IgD-negative memory B cell (primary cell): ENCODE results near the gene SERINC3. TPM values are rescaled to one million over a fixed set of nuclear protein-coding genes. Genes with fewer than 3 reads are reported as not detected.

ENCODE experiments used
- H3K27ac Mint-ChIP-seq, 3 donors: one replicate each; pipeline ENCODE4 v1.8.0; 2020 to 2022; ENCODE audit warnings: mild to moderate bottlenecking in 3 of 3, mixed read lengths in 3 of 3, moderate library complexity in 1 of 3
- H3K27me3 Mint-ChIP-seq: one replicate; pipeline ENCODE4 v1.8.0; 2021; ENCODE audit warnings: mixed read lengths
- H3K36me3 Mint-ChIP-seq: one replicate; pipeline ENCODE4 v1.8.0; 2020; ENCODE audit warnings: mild to moderate bottlenecking, mixed read lengths
- H3K4me1 Mint-ChIP-seq, 3 donors: one replicate each; pipeline ENCODE4 v1.8.0; 2020 to 2022; ENCODE audit warnings: mixed read lengths in 3 of 3, mild to moderate bottlenecking in 1 of 3
- H3K4me3 Mint-ChIP-seq, 4 donors: one replicate each; pipeline ENCODE4 v1.8.0; 2020 to 2022; ENCODE audit warnings: mild to moderate bottlenecking in 4 of 4, mixed read lengths in 4 of 4, moderate library complexity in 3 of 4
- H3K9me3 Mint-ChIP-seq, 3 donors: one replicate each; pipeline ENCODE4 v1.8.0; 2020 to 2021; ENCODE audit warnings: mixed read lengths in 3 of 3, mild to moderate bottlenecking in 1 of 3
- polyA plus RNA-seq: library from polyadenylated mRNA; unstranded; fragments of 300-500 nt; fragmentation: Illumina TruSeq; gene quantifications from one replicate; pipeline ENCODE4 v1.2.3, GENCODE V29; 2021

Gene SERINC3
- polyA plus RNA-seq, 1 donor from 2014 or later: 91.5 TPM

- Mint-ChIP-seq H3K27ac (peak overlapping the region in 1 of 3 donors; percentile 71), H3K36me3 (no peaks in the 10 kb centered on the region), H3K4me1 (peaks cover 0 to 9% (median 2%) of the 10 kb centered on the region in 3 donors), H3K9me3 (no peaks in the 10 kb centered on the region), H3K27me3 (no peaks in the 10 kb centered on the region), H3K4me3 (no peak overlapping the region)
Observed at GRCh38 chr20:44491635-44492395, 30.1 kb downstream of the SERINC3 start.

- no peaks in the 10 kb centered on the region for H3K9me3 Mint-ChIP-seq
- peaks cover 0 to 8% (median 2%) of the 10 kb centered on the region in 3 donors for H3K4me1 Mint-ChIP-seq
- H3K36me3 Mint-ChIP-seq: no peaks in the 10 kb centered on the region
- H3K4me3 Mint-ChIP-seq: no peak overlapping the region
- H3K27ac Mint-ChIP-seq: peak overlapping the region in 1 of 3 donors; percentile 47
- H3K27me3 Mint-ChIP-seq: no peaks in the 10 kb centered on the region
Observed at GRCh38 chr20:44489931-44490330, 31.9 kb downstream of the SERINC3 start.

GRCh38 chr20:44489223-44489622 lies 32.6 kb downstream of the SERINC3 start:
- Mint-ChIP-seq H3K27me3 (no peaks in the 10 kb centered on the region), H3K27ac (peak overlapping the region in 1 of 3 donors; percentile 1), H3K36me3 (no peaks in the 10 kb centered on the region), H3K4me3 (no peak overlapping the region), H3K4me1 (peaks cover 0 to 8% (median 0%) of the 10 kb centered on the region in 3 donors), H3K9me3 (no peaks in the 10 kb centered on the region)

GRCh38 chr20:44488551-44488950 lies 33.3 kb downstream of the SERINC3 start:
- peaks cover 0 to 8% (median 0%) of the 10 kb centered on the region in 3 donors for H3K4me1 Mint-ChIP-seq
- no peaks in the 10 kb centered on the region for H3K36me3 Mint-ChIP-seq
- no peaks in the 10 kb centered on the region for H3K27me3 Mint-ChIP-seq
- no peaks in the 10 kb centered on the region for H3K9me3 Mint-ChIP-seq
- H3K4me3 Mint-ChIP-seq: peak overlapping the region in 1 of 4 donors; percentile 2
- peak overlapping the region in 1 of 3 donors; percentile 1 for H3K27ac Mint-ChIP-seq

- Mint-ChIP-seq H3K27ac (no peak overlapping the region), H3K36me3 (no peaks in the 10 kb centered on the region), H3K9me3 (no peaks in the 10 kb centered on the region), H3K4me1 (peaks cover 0 to 2% (median 1%) of the 10 kb centered on the region in 3 donors), H3K4me3 (no peak overlapping the region), H3K27me3 (no peaks in the 10 kb centered on the region)
Observed at GRCh38 chr20:44485830-44486198, 36.1 kb downstream of the SERINC3 start.

GRCh38 chr20:44485078-44485829 lies 36.6 kb downstream of the SERINC3 start:
- no peaks in the 10 kb centered on the region for H3K27me3 Mint-ChIP-seq
- H3K4me3 Mint-ChIP-seq: no peak overlapping the region
- H3K4me1 Mint-ChIP-seq: peaks cover 0 to 7% (median 2%) of the 10 kb centered on the region in 3 donors
- no peaks in the 10 kb centered on the region for H3K9me3 Mint-ChIP-seq
- H3K36me3 Mint-ChIP-seq: no peaks in the 10 kb centered on the region
- H3K27ac Mint-ChIP-seq: peak overlapping the region in 1 of 3 donors; percentile 33

- no peak overlapping the region for H3K27ac Mint-ChIP-seq
- no peaks in the 10 kb centered on the region for H3K36me3 Mint-ChIP-seq
- H3K9me3 Mint-ChIP-seq: no peaks in the 10 kb centered on the region
- H3K27me3 Mint-ChIP-seq: no peaks in the 10 kb centered on the region
- peaks cover 9 to 21% (median 11%) of the 10 kb centered on the region in 3 donors for H3K4me1 Mint-ChIP-seq
- H3K4me3 Mint-ChIP-seq: no peak overlapping the region
Observed at GRCh38 chr20:44483112-44483511, 38.8 kb downstream of the SERINC3 start.

GRCh38 chr20:44481719-44482416 lies 40.0 kb downstream of the SERINC3 start:
- H3K36me3 Mint-ChIP-seq: no peaks in the 10 kb centered on the region
- peak overlapping the region in 1 of 4 donors; percentile 39 for H3K4me3 Mint-ChIP-seq
- no peaks in the 10 kb centered on the region for H3K9me3 Mint-ChIP-seq
- peaks cover 11 to 27% (median 14%) of the 10 kb centered on the region in 3 donors for H3K4me1 Mint-ChIP-seq
- no peaks in the 10 kb centered on the region for H3K27me3 Mint-ChIP-seq
- peak overlapping the region in 1 of 3 donors; percentile 13 for H3K27ac Mint-ChIP-seq

- peaks cover 14 to 42% (median 28%) of the 10 kb centered on the region in 3 donors for H3K4me1 Mint-ChIP-seq
- peak overlapping the region in 2 of 4 donors; percentile 39 to 48 for H3K4me3 Mint-ChIP-seq
- no peaks in the 10 kb centered on the region for H3K27me3 Mint-ChIP-seq
- H3K9me3 Mint-ChIP-seq: no peaks in the 10 kb centered on the region
- H3K36me3 Mint-ChIP-seq: no peaks in the 10 kb centered on the region
- peak overlapping the region in 1 of 3 donors; percentile 12 for H3K27ac Mint-ChIP-seq
Observed at GRCh38 chr20:44480097-44480496, 41.8 kb downstream of the SERINC3 start.

GRCh38 chr20:44479643-44480042 lies 42.2 kb downstream of the SERINC3 start:
- no peaks in the 10 kb centered on the region for H3K36me3 Mint-ChIP-seq
- H3K27me3 Mint-ChIP-seq: no peaks in the 10 kb centered on the region
- peak overlapping the region in 1 of 4 donors; percentile 54 for H3K4me3 Mint-ChIP-seq
- H3K27ac Mint-ChIP-seq: no peak overlapping the region
- H3K9me3 Mint-ChIP-seq: no peaks in the 10 kb centered on the region
- peaks cover 15 to 44% (median 30%) of the 10 kb centered on the region in 3 donors for H3K4me1 Mint-ChIP-seq

GRCh38 chr20:44478206-44478605 lies 43.7 kb downstream of the SERINC3 start:
- H3K4me3 Mint-ChIP-seq: peak overlapping the region in 2 of 4 donors; percentile 5 to 52
- H3K36me3 Mint-ChIP-seq: no peaks in the 10 kb centered on the region
- H3K4me1 Mint-ChIP-seq: peaks cover 15 to 44% (median 30%) of the 10 kb centered on the region in 3 donors
- no peaks in the 10 kb centered on the region for H3K9me3 Mint-ChIP-seq
- peak overlapping the region in 1 of 3 donors; percentile 25 for H3K27ac Mint-ChIP-seq
- H3K27me3 Mint-ChIP-seq: no peaks in the 10 kb centered on the region

- H3K27me3 Mint-ChIP-seq: no peaks in the 10 kb centered on the region
- H3K4me3 Mint-ChIP-seq: peak overlapping the region in 1 of 4 donors; percentile 95
- H3K27ac Mint-ChIP-seq: peak overlapping the region in 1 of 3 donors; percentile 95
- no peaks in the 10 kb centered on the region for H3K36me3 Mint-ChIP-seq
- H3K4me1 Mint-ChIP-seq: peaks cover 15 to 44% (median 30%) of the 10 kb centered on the region in 3 donors
- no peaks in the 10 kb centered on the region for H3K9me3 Mint-ChIP-seq
Observed at GRCh38 chr20:44477151-44477550, 44.7 kb downstream of the SERINC3 start.

- no peaks in the 10 kb centered on the region for H3K9me3 Mint-ChIP-seq
- no peaks in the 10 kb centered on the region for H3K36me3 Mint-ChIP-seq
- H3K27me3 Mint-ChIP-seq: peaks cover 2% of the 10 kb centered on the region
- peak within 1 kb of the TSS; percentile 94 to 97 (median 96) for H3K4me3 Mint-ChIP-seq
- peak within 1 kb of the TSS; percentile 95 to 97 (median 97) for H3K27ac Mint-ChIP-seq
- peaks cover 15 to 44% (median 30%) of the 10 kb centered on the region in 3 donors for H3K4me1 Mint-ChIP-seq
Observed at GRCh38 chr20:44475694-44476560, 45.9 kb downstream of the SERINC3 start, which contains the start of gene TTPAL. TTPAL (plus strand) TSS chr20:44475874; CDS start chr20:44480000, 4,126 bp downstream.

- H3K27me3 Mint-ChIP-seq: peaks cover 3% of the 10 kb centered on the region
- H3K4me1 Mint-ChIP-seq: peaks cover 15 to 38% (median 29%) of the 10 kb centered on the region in 3 donors
- H3K4me3 Mint-ChIP-seq: peak overlapping the region; percentile 94 to 97 (median 96)
- peak overlapping the region; percentile 95 to 97 (median 97) for H3K27ac Mint-ChIP-seq
- H3K36me3 Mint-ChIP-seq: no peaks in the 10 kb centered on the region
- no peaks in the 10 kb centered on the region for H3K9me3 Mint-ChIP-seq
Observed at GRCh38 chr20:44475372-44475693, 46.5 kb downstream of the SERINC3 start.
